ENCODE data around the gene ZNF316. TPM values are rescaled to one million over a fixed set of nuclear protein-coding genes. Genes with fewer than 3 reads are reported as not detected.

Gene ZNF316
- total and polyA plus RNA-seq, 2 experiments from 2014 or later, result 1.1 to 17.4 TPM

- TF ChIP-seq CTCF (conservative IDR thresholded peaks at IDR 0.05; ENCODE audit: low read depth in 2 of 2) (no peak), NANOG (IDR thresholded peaks at IDR 0.05; ENCODE audit: borderline replicate concordance) (no peak), CREB1 (CRISPR knock-in tag; IDR thresholded peaks at IDR 0.05; ENCODE audit: low read depth) (no peak), REST (IDR thresholded peaks at IDR 0.05; ENCODE audit: unreplicated experiment) (no peak), EZH2phosphoT487 (IDR thresholded peaks at IDR 0.05; ENCODE audit: unreplicated experiment) (no peak), ETS1 (IDR thresholded peaks at IDR 0.05) (no peak), JUNB (IDR thresholded peaks at IDR 0.05; ENCODE audit: unreplicated experiment) (no peak), STAT1 (IDR thresholded peaks at IDR 0.05; ENCODE audit: unreplicated experiment) (no peak), ZNF331 (CRISPR knock-in tag; IDR thresholded peaks at IDR 0.05; ENCODE audit: low read depth) (no peak)
Measured at GRCh38 chr7:6613706-6614105, 23.4 kb upstream of the ZNF316 start (continued).

- Histone ChIP-seq H2AFZ (peak within 1 kb of the TSS; percentile 94; the same call in 1 of the 2 replicates), H3K4me1 (ENCODE audit: insufficient read depth) (peaks cover 13% of the 10 kb centered on the region)
- TF ChIP-seq JUNB (IDR thresholded peaks at IDR 0.05; ENCODE audit: unreplicated experiment) (no peak), STAT1 (IDR thresholded peaks at IDR 0.05; ENCODE audit: unreplicated experiment) (no peak), POLR2AphosphoS5 (IDR thresholded peaks at IDR 0.05; ENCODE audit: low read depth) (no peak; the same call in 1 of the 2 replicates), CREB1 (CRISPR knock-in tag; IDR thresholded peaks at IDR 0.05; ENCODE audit: low read depth) (no peak), ZNF331 (CRISPR knock-in tag; IDR thresholded peaks at IDR 0.05; ENCODE audit: low read depth) (no peak), ZNF462 (CRISPR knock-in tag; IDR thresholded peaks at IDR 0.05) (no peak)
Measured at GRCh38 chr7:6614953-6615722, 22.0 kb upstream of the ZNF316 start, which contains the start of gene ZNF853. TSS of gene ZNF853 (plus strand) at chr7:6615610. CDS start at chr7:6616175, 565 bp downstream.

More at GRCh38 chr7:6614953-6615722, 22.0 kb upstream of the ZNF316 start, which contains the start of gene ZNF853:
- Mint-ChIP-seq H3K9me3 (no peaks in the 10 kb centered on the region; the same call in 2 of the 3 replicates), H3K27ac (no peak within 1 kb of the TSS), H3K27me3 (ENCODE audit: insufficient read depth, low read depth, poor library complexity) (peaks cover 18% of the 10 kb centered on the region), H3K36me3 (ENCODE audit: low read depth) (peaks cover 9% of the 10 kb centered on the region), H3K4me3 (peak within 1 kb of the TSS; percentile 79), H3K4me1 (peaks cover 14% of the 10 kb centered on the region)
- ATAC-seq, result peak; percentile 73
- peak within 1 kb of the TSS; percentile 87 for H3K4me2 ChIP-seq
- H3K27ac ChIP-seq (ENCODE audit: low read depth), result no peak within 1 kb of the TSS
- H3K79me2 ChIP-seq (replicated peaks; ENCODE audit: insufficient read depth), result no peaks in the 10 kb centered on the region
- peak within 1 kb of the TSS; percentile 83 for H3K4me3 ChIP-seq
- H3K36me3 ChIP-seq (ENCODE audit: insufficient read depth), result no peaks in the 10 kb centered on the region
- H3K9me2 ChIP-seq (ENCODE audit: insufficient read depth), result no peaks in the 10 kb centered on the region
- no peaks in the 10 kb centered on the region for H3K27me3 ChIP-seq (ENCODE audit: insufficient read depth)
- no peaks in the 10 kb centered on the region for H3F3A ChIP-seq (replicated peaks; ENCODE audit: low read depth)
- peak; percentile 64 for DNase-seq (ENCODE audit: low spot score)
- no peaks in the 10 kb centered on the region for H4K20me1 ChIP-seq (replicated peaks; ENCODE audit: insufficient read depth)

All from GM23338 (cell line).